ENCODE measurements around the gene TTC29. TPM values are rescaled to one million over a fixed set of nuclear protein-coding genes. Genes with fewer than 3 reads are reported as not detected.

Gene TTC29, protein sequence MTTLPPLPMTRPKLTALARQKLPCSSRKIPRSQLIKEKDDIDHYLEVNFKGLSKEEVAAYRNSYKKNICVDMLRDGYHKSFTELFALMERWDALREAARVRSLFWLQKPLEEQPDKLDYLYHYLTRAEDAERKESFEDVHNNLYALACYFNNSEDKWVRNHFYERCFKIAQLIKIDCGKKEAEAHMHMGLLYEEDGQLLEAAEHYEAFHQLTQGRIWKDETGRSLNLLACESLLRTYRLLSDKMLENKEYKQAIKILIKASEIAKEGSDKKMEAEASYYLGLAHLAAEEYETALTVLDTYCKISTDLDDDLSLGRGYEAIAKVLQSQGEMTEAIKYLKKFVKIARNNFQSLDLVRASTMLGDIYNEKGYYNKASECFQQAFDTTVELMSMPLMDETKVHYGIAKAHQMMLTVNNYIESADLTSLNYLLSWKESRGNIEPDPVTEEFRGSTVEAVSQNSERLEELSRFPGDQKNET
- polyA plus RNA-seq (ENCODE audit: low read depth in 6 of 6) = not detected

DNA sequence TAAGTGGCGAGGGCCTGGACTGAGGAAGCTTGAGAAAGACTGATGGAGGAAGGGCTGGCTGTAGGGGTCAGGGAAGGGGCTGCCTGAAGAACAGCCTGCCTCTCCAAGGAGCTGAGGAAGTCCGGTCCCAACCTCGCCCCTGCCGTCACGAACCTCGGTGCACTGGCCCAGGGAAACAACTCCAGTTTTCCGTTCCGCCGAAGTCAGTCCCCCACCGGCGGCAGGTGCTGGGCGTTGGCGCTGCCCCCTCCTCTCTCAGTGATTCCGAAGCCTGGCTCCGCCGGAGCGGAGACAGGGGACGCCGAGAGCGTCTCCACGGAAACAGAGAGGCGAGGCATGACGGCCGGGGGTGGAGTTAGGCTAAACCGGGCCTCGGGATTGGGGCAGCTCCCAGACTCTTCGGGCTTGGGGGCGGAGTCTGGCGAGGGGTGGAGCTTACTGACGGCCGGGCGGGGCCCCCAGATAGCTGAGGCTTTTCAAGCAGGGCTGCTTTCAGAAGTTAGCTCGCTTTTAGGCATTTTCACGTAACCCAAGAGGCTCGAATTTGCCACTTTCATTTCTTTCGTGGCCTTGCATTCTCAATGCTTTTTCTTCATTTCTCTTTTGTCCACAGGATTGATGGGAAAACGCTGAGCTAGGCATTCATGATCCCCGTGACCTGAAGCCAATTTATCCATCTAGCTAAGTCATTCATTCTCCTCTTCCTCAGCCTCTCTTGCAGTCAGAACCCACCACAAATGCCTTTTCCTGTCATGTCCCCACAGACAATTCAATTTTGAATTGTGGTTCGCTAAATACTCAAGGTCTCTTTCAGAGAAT is at the start of gene TTC29:
Gene TTC29, minus strand, starts transcription at position 309 of the 819 bp plus-strand sequence. CDS start 5,969 bp downstream, outside the sequence.
- ATAC-seq (ENCODE audit: low read depth in 2 of 2) (peak; percentile 97 to 99), DNase-seq (peak; percentile 66)
- Mint-ChIP-seq H3K9me3 (peaks cover 0 to 5% (median 0%) of the 10 kb centered on the region in 7 donors), H3K36me3 (no peaks in the 10 kb centered on the region), H3K4me1 (peaks cover 26 to 29% (median 27%) of the 10 kb centered on the region in 3 donors), H3K27me3 (peaks cover 4 to 14% (median 9%) of the 10 kb centered on the region in 3 donors), H3K27ac (peak within 1 kb of the TSS in 5 of 6 donors; percentile 11 to 74 (median 48)), H3K4me3 (peak within 1 kb of the TSS; percentile 69 to 87 (median 84))

DNA sequence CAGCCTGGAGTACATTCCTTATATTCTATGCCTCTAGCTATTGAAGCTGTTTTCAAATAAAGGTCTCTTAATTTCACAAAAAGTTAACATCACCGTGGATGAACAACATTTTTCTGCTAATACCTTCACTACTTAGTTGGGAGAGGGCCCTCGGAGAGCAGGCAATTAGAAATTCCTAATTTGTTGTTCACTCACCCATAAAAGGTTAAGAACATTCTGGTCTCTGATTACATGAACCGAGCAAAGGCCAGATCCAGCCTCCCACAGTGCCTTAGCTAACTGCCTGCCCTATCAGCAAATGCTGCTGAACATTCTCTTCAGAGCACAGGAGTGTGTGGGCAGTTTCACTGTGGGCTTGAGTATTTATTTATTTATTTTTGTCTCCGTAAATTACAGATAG is 36.0 kb upstream of the TTC29 start:
- peaks cover 0 to 13% (median 4%) of the 10 kb centered on the region in 3 donors for H3K27me3 Mint-ChIP-seq
- H3K9me3 Mint-ChIP-seq = peaks cover 0 to 4% (median 3%) of the 10 kb centered on the region in 7 donors
- H3K36me3 Mint-ChIP-seq = no peaks in the 10 kb centered on the region
- no peak overlapping the region for H3K4me3 Mint-ChIP-seq
- H3K4me1 Mint-ChIP-seq = no peaks in the 10 kb centered on the region
- DNase-seq (no peak), ATAC-seq (ENCODE audit: low read depth in 2 of 2) (no peak)
- H3K27ac Mint-ChIP-seq = no peak overlapping the region

DNA sequence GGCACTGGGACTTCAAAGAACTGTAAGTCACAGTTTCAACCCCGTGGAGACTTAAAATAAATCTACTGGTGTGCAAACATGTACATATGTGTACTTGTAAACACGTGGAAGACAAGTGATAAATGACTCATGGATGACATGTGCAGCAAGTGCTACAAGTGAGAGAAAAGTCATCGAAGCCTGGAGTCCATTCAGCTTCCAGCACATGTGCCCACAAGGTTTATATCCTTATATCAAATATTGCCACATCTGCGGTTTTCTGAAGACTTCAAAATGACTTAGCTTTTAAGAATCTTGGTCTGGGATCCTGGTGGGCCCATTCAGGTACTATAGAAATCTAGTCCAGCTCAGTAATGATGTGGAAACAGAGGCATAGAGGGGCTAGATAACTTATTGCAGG is 33.0 kb upstream of the TTC29 start:
- H3K27ac Mint-ChIP-seq = no peak overlapping the region

DNA sequence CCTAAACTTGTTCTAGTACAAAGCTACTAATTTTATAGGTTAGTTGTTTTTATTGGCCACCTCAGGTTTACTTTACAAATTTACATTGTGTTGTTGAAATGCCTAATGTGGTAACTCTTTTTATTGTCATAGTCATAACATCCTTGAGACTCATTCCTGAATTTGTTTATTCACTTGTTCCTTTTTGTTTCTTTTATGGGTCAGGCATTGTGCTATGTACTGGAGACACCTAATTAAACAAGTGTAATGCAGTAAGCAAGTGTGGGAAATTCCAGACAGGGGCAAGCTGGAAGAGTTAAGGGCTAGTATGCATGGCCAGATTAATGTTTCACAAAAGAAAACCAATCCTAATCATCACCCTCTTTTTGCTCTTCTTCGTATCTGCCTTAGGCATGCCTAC is 30.5 kb upstream of the TTC29 start:
- H3K27ac Mint-ChIP-seq = no peak overlapping the region
- H3K4me3 Mint-ChIP-seq = no peak overlapping the region
- H3K27me3 Mint-ChIP-seq = peaks cover 7 to 22% (median 21%) of the 10 kb centered on the region in 3 donors
- no peak for DNase-seq
- no peak for ATAC-seq (ENCODE audit: low read depth in 2 of 2)
- H3K9me3 Mint-ChIP-seq = no peaks in the 10 kb centered on the region
- no peaks in the 10 kb centered on the region for H3K36me3 Mint-ChIP-seq
- no peaks in the 10 kb centered on the region for H3K4me1 Mint-ChIP-seq

More for the DNA sequence above, 33.0 kb upstream of the TTC29 start:
- no peaks in the 10 kb centered on the region for H3K9me3 Mint-ChIP-seq
- no peak for ATAC-seq (ENCODE audit: low read depth in 2 of 2)
- no peak for DNase-seq
- H3K36me3 Mint-ChIP-seq = no peaks in the 10 kb centered on the region
- H3K4me1 Mint-ChIP-seq = no peaks in the 10 kb centered on the region
- H3K27me3 Mint-ChIP-seq = peaks cover 7 to 13% (median 10%) of the 10 kb centered on the region in 3 donors
- no peak overlapping the region for H3K4me3 Mint-ChIP-seq

DNA sequence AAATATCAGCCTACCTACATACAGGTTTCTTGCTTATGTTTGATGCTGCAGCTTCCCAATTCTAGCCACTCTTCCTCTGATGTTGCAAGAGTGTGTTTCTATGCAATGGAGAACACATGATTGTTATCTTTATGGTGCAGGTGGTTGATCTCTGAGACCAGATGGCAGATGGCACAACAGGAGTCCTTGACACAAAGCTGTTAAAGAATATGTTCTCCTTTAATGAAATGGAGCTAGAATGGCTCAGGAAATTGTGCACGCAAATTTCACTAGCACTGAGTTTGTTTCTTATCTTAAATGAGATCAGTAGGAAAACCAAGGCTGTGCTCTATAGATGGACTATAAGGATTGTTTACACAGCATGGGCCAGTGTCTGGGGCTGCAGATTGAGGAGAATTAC is 29.9 kb upstream of the TTC29 start:
- Mint-ChIP-seq H3K27ac (no peak overlapping the region), H3K27me3 (peaks cover 7 to 22% (median 21%) of the 10 kb centered on the region in 3 donors), H3K4me1 (no peaks in the 10 kb centered on the region), H3K36me3 (no peaks in the 10 kb centered on the region), H3K9me3 (no peaks in the 10 kb centered on the region), H3K4me3 (no peak overlapping the region)
- no peak for ATAC-seq (ENCODE audit: low read depth in 2 of 2)
- no peak for DNase-seq

DNA sequence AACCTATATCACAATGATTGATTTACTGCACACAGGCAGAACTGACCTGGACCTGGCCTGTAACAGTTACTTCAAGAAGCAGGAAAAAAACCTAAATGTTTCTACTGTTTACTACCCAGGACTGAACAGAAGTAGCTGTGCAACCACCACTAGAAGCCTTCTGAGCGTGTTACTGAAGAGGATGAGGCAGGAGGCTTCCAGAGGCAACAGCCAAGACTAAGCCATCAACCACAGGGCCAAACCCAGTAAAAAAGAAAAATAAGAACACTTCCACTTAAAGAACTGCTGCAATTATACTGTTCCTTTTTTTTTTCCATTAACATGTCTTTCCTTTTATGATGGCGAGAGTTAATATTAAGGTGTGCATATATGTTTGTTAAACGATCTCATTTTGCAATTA is 29.4 kb upstream of the TTC29 start:
- ATAC-seq (ENCODE audit: low read depth in 2 of 2) (no peak), DNase-seq (no peak)
- H3K9me3 Mint-ChIP-seq = no peaks in the 10 kb centered on the region
- H3K36me3 Mint-ChIP-seq = no peaks in the 10 kb centered on the region
- H3K27me3 Mint-ChIP-seq = peaks cover 7 to 22% (median 21%) of the 10 kb centered on the region in 3 donors
- H3K4me1 Mint-ChIP-seq = no peaks in the 10 kb centered on the region
- no peak overlapping the region for H3K4me3 Mint-ChIP-seq
- H3K27ac Mint-ChIP-seq = no peak overlapping the region

DNA sequence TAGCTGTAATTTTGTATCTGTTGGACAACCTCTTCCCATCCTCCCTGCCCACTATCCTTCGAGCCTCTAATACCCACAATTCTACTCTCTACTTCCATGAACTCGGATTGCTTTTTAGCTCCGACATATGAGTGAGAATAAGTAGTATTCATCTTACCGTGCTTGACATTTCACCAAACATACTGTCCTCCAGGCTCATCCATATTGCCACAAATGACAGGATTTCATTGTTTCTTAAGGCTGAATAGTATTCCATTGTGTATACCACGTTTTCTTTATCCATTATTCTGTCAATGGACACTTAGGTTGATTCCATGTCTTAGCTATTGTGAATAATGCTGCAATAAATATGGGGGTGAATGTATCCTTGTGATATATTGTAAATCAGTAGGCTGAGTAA is 26.4 kb upstream of the TTC29 start:
- no peaks in the 10 kb centered on the region for H3K36me3 Mint-ChIP-seq
- DNase-seq (no peak), ATAC-seq (ENCODE audit: low read depth in 2 of 2) (no peak)
- peaks cover 0 to 5% (median 2%) of the 10 kb centered on the region in 7 donors for H3K9me3 Mint-ChIP-seq
- peaks cover 13 to 29% (median 16%) of the 10 kb centered on the region in 3 donors for H3K27me3 Mint-ChIP-seq
- no peak overlapping the region for H3K4me3 Mint-ChIP-seq
- H3K27ac Mint-ChIP-seq = no peak overlapping the region
- H3K4me1 Mint-ChIP-seq = no peaks in the 10 kb centered on the region

DNA sequence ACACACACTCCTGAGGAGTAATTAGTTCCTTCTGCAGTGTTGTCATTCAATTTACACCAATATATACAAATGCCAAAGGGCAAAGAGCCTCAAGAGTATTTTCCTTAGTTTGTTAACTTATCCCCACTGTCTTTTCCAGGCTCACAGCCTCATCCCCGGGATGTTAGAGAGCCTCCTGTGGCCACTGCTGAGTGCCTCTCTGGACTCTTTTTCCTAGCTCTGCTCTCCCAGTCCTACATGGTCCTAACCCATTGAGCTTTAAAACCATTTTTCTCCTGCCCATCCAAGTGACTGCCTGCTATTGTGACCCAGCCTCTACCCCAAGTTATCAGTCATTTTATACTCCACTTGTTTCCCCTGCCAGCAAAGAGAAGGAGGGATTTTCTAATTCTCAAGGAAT is 23.5 kb upstream of the TTC29 start:
- Mint-ChIP-seq H3K4me3 (no peak overlapping the region), H3K9me3 (peaks cover 0 to 11% (median 4%) of the 10 kb centered on the region in 7 donors), H3K4me1 (no peaks in the 10 kb centered on the region), H3K27ac (no peak overlapping the region), H3K36me3 (no peaks in the 10 kb centered on the region), H3K27me3 (peaks cover 7 to 26% (median 8%) of the 10 kb centered on the region in 3 donors)
- DNase-seq = no peak
- no peak for ATAC-seq (ENCODE audit: low read depth in 2 of 2)

DNA sequence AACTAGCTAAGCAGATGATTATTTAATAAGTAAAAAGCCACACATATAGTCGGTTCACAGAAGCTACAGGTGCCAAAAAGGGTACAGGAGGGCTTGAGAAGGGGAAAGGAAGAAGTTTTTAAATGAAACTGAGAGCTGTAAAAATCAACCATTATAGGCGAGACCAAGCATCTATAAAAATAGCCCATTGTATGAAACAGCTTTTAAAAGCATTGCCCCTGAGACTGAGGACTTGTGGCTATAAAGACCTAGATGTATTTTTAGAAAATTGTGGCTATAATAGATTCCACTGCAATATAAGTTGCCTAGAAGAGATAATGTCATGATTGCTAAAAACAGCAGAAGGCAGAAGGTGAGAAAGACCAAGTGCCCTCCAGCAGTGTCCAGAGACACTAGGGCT is 15.0 kb upstream of the TTC29 start:
- H3K9me3 Mint-ChIP-seq = no peaks in the 10 kb centered on the region
- no peaks in the 10 kb centered on the region for H3K4me1 Mint-ChIP-seq
- DNase-seq = no peak
- H3K27ac Mint-ChIP-seq = no peak overlapping the region
- peaks cover 17 to 21% (median 20%) of the 10 kb centered on the region in 3 donors for H3K27me3 Mint-ChIP-seq
- no peak overlapping the region for H3K4me3 Mint-ChIP-seq
- no peaks in the 10 kb centered on the region for H3K36me3 Mint-ChIP-seq
- no peak for ATAC-seq (ENCODE audit: low read depth in 2 of 2)

DNA sequence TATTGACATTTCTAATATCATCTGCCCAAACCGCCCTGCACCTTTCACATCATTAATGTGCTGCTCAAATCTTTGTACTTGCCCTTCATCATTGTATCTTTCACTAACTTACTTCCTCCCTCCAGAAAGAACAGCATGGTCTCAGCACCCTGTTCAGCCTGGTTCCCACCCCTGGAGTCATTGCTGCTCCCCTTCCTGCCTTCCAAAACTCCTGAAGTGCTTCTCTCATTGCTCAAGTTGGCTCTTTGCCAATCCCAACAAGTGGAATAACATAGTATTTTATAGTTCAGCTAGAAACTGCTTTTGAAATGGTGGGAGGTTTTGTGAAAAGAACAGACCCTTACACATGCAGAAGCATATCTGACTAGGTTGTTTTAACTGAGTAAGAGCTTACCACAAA is 14.0 kb upstream of the TTC29 start:
- Mint-ChIP-seq H3K36me3 (no peaks in the 10 kb centered on the region), H3K9me3 (no peaks in the 10 kb centered on the region), H3K27ac (no peak overlapping the region), H3K4me1 (no peaks in the 10 kb centered on the region), H3K4me3 (no peak overlapping the region), H3K27me3 (peaks cover 16 to 27% (median 21%) of the 10 kb centered on the region in 3 donors)
- ATAC-seq (ENCODE audit: low read depth in 2 of 2) (no peak), DNase-seq (no peak)

DNA sequence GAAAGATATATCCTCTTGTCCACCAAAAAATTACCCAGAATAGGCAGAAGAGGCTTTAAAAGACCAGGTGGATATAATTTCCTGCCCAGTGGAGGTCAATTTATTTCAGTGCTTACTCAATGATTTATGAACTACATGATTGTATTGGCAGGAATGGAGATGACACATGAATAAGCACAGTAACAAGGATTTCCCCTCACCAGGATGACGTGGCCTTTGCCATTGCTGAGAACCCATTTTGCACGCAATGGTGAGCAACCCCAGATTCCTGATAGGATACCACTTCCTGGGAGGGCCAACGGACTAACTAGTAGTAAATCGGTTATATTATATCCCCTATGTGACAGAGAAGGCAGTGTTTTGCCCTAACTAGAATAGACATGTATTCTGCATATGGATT is 11.6 kb upstream of the TTC29 start:
- Mint-ChIP-seq H3K4me3 (peak overlapping the region in 1 of 8 donors; percentile 34), H3K27me3 (peaks cover 16 to 26% (median 23%) of the 10 kb centered on the region in 3 donors), H3K36me3 (no peaks in the 10 kb centered on the region), H3K27ac (no peak overlapping the region), H3K9me3 (no peaks in the 10 kb centered on the region), H3K4me1 (no peaks in the 10 kb centered on the region)
- ATAC-seq (ENCODE audit: low read depth in 2 of 2) (no peak), DNase-seq (no peak)

DNA sequence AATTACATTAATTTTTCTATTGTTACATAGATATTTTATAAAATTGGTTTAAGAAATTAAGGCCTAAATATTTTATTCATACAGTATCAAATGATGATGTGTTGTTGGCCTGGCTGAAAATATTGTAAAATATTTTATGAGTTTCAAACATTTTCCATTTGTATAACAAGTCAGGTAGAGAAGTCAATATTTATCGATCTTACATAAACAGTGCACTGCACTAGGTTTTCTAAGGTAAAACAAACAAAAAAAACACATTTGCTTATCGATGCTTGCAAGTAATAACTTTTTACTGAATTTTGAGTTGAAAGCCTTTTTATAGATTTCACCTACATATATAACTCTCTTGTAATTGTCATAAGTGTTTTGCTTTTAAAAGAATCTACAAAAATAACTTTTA is 7.2 kb upstream of the TTC29 start:
- no peaks in the 10 kb centered on the region for H3K4me1 Mint-ChIP-seq
- no peak overlapping the region for H3K27ac Mint-ChIP-seq
- no peak for DNase-seq
- H3K9me3 Mint-ChIP-seq = no peaks in the 10 kb centered on the region
- ATAC-seq (ENCODE audit: low read depth in 2 of 2) = no peak
- H3K27me3 Mint-ChIP-seq = peaks cover 18 to 39% (median 21%) of the 10 kb centered on the region in 3 donors
- no peak overlapping the region for H3K4me3 Mint-ChIP-seq
- no peaks in the 10 kb centered on the region for H3K36me3 Mint-ChIP-seq

DNA sequence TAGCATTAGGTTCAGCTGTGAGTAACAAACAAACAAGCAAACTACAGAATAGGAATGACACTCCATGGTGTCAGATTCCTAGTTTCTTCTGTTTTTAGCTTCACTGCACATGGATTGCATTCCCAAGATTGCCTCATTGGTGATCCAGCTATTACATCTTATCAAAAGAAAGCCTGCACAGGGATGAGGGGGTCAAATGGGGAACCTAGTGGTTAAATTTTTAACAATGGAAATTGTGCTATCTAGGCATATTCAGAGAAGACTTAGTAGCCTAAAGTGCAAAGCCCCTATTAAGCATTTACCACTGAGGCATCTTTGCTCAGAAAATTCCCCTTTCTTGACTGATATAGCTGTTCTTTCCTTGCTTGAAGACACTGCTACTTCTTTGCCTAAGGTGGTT is 3.9 kb upstream of the TTC29 start:
- peaks cover 0 to 5% (median 0%) of the 10 kb centered on the region in 7 donors for H3K9me3 Mint-ChIP-seq
- no peaks in the 10 kb centered on the region for H3K36me3 Mint-ChIP-seq
- ATAC-seq (ENCODE audit: low read depth in 2 of 2) (no peak), DNase-seq (no peak)
- peaks cover 26 to 29% (median 27%) of the 10 kb centered on the region in 3 donors for H3K4me1 Mint-ChIP-seq
- peaks cover 8 to 22% (median 14%) of the 10 kb centered on the region in 3 donors for H3K27me3 Mint-ChIP-seq
- no peak overlapping the region for H3K27ac Mint-ChIP-seq
- no peak overlapping the region for H3K4me3 Mint-ChIP-seq
